Stimulated activated CD4-positive, alpha-beta T cell treated with anti-CD3 and anti-CD28 coated beads, Interleukin-4, amount 100 ng/mL, for 24 hours (primary cell): ENCODE results near the gene TCF15.
"Not testable (repeated sequence)": the region's sequence is repeated elsewhere in the genome, so short reads cannot be mapped to it uniquely, and the experiment has no call there.

ENCODE experiments used
- DNase-seq: peaks from one replicate; pipeline ENCODE4 v3.0.0-alpha.2; 2020

TCF15 gene

GRCh38 chr20:642013-642397 is 31.9 kb upstream of the TCF15 start:
- DNase-seq: not testable (repeated sequence)

GRCh38 chr20:641516-641875 is 31.4 kb upstream of the TCF15 start:
- no peak for DNase-seq

GRCh38 chr20:640674-641515 is 30.8 kb upstream of the TCF15 start:
- no peak for DNase-seq

GRCh38 chr20:638579-638978 is 28.5 kb upstream of the TCF15 start:
- no peak for DNase-seq

- no peak for DNase-seq
These were observed 27.4 kb upstream of the TCF15 start for GRCh38 chr20:637559-637958.

GRCh38 chr20:635893-636338 is 25.8 kb upstream of the TCF15 start:
- no peak for DNase-seq

GRCh38 chr20:635028-635892 is 25.2 kb upstream of the TCF15 start:
- DNase-seq: no peak

- DNase-seq: no peak
These were observed 24.2 kb upstream of the TCF15 start for GRCh38 chr20:634148-634925.

GRCh38 chr20:631101-631500 is 21.0 kb upstream of the TCF15 start:
- DNase-seq: no peak

- no peak for DNase-seq
These were observed 16.5 kb upstream of the TCF15 start for GRCh38 chr20:626579-626978.

GRCh38 chr20:625360-625932 is 15.3 kb upstream of the TCF15 start:
- no peak for DNase-seq

- no peak for DNase-seq
These were observed 13.6 kb upstream of the TCF15 start for GRCh38 chr20:623704-624103.

GRCh38 chr20:623021-623420 is 12.9 kb upstream of the TCF15 start:
- DNase-seq: no peak

GRCh38 chr20:622161-622560 is 12.1 kb upstream of the TCF15 start:
- DNase-seq: no peak

GRCh38 chr20:621125-621756 is 11.1 kb upstream of the TCF15 start:
- DNase-seq: no peak

GRCh38 chr20:620246-620645 is 10.1 kb upstream of the TCF15 start:
- DNase-seq: no peak

- no peak for DNase-seq
These were observed 8.9 kb upstream of the TCF15 start for GRCh38 chr20:618980-619379.

GRCh38 chr20:617934-618690 is 8.0 kb upstream of the TCF15 start:
- DNase-seq: no peak

GRCh38 chr20:615514-615913 is 5.4 kb upstream of the TCF15 start:
- no peak for DNase-seq

GRCh38 chr20:611843-612185 is 1.7 kb upstream of the TCF15 start:
- no peak for DNase-seq

GRCh38 chr20:611047-611842 is 1.1 kb upstream of the TCF15 start:
- no peak for DNase-seq
